Measurements from ENCODE around the gene CD59. TPM values are rescaled to one million over a fixed set of nuclear protein-coding genes. Genes with fewer than 3 reads are reported as not detected.
"Not testable (repeated sequence)": the region's sequence is repeated elsewhere in the genome, so short reads cannot be mapped to it uniquely, and the experiment has no call there.

CD59 gene
- total RNA-seq, 1 donor from 2014 or later, result 718 TPM

DNA sequence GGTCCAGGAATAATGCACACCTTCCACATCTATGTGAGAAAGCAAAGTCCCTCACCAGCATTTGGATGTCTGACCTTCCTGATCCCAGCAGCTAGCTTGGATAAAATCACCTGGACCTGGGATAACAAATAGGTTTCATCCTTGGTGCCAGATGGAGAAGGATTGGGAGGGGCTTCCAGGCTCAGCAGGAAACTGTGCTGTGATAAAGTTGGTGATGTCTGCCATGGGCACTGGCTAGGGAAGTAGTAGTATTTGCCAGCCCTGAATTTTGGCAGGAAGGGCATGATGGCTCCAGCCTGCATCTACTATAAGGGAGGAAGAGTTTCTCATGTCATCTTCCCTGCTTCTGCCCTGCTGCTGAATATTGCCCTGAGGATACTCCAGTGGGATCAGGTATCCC is 73.1 kb downstream of the CD59 start:
- TF ChIP-seq, protein P1, sequence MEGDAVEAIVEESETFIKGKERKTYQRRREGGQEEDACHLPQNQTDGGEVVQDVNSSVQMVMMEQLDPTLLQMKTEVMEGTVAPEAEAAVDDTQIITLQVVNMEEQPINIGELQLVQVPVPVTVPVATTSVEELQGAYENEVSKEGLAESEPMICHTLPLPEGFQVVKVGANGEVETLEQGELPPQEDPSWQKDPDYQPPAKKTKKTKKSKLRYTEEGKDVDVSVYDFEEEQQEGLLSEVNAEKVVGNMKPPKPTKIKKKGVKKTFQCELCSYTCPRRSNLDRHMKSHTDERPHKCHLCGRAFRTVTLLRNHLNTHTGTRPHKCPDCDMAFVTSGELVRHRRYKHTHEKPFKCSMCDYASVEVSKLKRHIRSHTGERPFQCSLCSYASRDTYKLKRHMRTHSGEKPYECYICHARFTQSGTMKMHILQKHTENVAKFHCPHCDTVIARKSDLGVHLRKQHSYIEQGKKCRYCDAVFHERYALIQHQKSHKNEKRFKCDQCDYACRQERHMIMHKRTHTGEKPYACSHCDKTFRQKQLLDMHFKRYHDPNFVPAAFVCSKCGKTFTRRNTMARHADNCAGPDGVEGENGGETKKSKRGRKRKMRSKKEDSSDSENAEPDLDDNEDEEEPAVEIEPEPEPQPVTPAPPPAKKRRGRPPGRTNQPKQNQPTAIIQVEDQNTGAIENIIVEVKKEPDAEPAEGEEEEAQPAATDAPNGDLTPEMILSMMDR (IDR thresholded peaks at IDR 0.05), result no peak
- Mint-ChIP-seq H3K4me1 (ENCODE audit: low read depth) (no peaks in the 10 kb centered on the region), H3K27me3 (ENCODE audit: low read depth) (no peaks in the 10 kb centered on the region), H3K36me3 (ENCODE audit: low read depth) (no peaks in the 10 kb centered on the region), H3K27ac (ENCODE audit: unreplicated experiment) (no peak overlapping the region), H3K9me3 (ENCODE audit: low read depth) (no peaks in the 10 kb centered on the region), H3K4me3 (ENCODE audit: unreplicated experiment) (no peak overlapping the region)
- DNase-seq (ENCODE audit: low spot score), result no peak

DNA sequence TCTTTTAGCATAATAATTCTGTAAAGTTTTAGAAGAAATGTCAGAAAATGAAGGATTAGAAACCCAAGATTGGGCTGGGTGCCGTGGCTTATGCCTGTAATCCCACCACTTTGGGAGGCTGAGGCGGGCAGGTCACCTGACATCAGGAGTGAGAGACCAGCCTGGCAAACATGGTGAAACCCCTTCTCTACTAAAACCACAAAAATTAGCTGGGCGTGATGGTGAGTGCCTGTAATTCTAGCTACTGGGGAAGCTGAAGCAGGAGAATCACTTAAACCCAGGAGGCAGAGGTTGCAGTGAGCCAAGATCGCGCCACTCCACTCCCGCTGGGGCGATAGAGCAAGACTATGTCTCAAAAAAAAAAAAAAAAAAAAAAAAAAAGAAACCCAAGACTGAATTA is 74.7 kb downstream of the CD59 start:
- not testable (repeated sequence) for DNase-seq (ENCODE audit: low spot score); H3K27ac Mint-ChIP-seq (ENCODE audit: unreplicated experiment); H3K36me3 Mint-ChIP-seq (ENCODE audit: low read depth); H3K27me3 Mint-ChIP-seq (ENCODE audit: low read depth); H3K9me3 Mint-ChIP-seq (ENCODE audit: low read depth); H3K4me3 Mint-ChIP-seq (ENCODE audit: unreplicated experiment); H3K4me1 Mint-ChIP-seq (ENCODE audit: low read depth)

DNA sequence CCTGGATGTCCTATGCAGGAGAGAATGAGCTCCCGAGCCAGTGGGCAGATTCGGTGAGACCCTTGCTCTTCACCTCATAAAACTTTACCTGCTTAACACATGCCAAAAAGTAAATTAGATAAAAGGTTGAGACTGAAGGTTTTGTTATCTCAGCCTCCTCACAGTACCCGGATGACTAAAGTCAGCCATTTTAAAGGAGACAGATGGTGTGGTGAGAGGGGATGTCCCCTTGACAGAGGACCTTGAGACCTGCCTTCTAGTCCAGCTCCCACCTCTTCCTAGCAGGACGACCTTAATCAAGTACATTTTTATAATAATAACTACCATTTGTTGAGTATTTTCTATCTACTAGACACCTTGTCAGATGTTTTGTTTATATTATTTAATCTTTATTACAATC is 75.3 kb downstream of the CD59 start:
- DNase-seq (ENCODE audit: low spot score), result no peak
- H3K27me3 Mint-ChIP-seq (ENCODE audit: low read depth), result no peaks in the 10 kb centered on the region
- no peaks in the 10 kb centered on the region for H3K9me3 Mint-ChIP-seq (ENCODE audit: low read depth)
- no peaks in the 10 kb centered on the region for H3K4me1 Mint-ChIP-seq (ENCODE audit: low read depth)
- no peak overlapping the region for H3K4me3 Mint-ChIP-seq (ENCODE audit: unreplicated experiment)
- H3K36me3 Mint-ChIP-seq (ENCODE audit: low read depth), result no peaks in the 10 kb centered on the region
- TF ChIP-seq, protein P1 (IDR thresholded peaks at IDR 0.05), result no peak
- no peak overlapping the region for H3K27ac Mint-ChIP-seq (ENCODE audit: unreplicated experiment)

DNA sequence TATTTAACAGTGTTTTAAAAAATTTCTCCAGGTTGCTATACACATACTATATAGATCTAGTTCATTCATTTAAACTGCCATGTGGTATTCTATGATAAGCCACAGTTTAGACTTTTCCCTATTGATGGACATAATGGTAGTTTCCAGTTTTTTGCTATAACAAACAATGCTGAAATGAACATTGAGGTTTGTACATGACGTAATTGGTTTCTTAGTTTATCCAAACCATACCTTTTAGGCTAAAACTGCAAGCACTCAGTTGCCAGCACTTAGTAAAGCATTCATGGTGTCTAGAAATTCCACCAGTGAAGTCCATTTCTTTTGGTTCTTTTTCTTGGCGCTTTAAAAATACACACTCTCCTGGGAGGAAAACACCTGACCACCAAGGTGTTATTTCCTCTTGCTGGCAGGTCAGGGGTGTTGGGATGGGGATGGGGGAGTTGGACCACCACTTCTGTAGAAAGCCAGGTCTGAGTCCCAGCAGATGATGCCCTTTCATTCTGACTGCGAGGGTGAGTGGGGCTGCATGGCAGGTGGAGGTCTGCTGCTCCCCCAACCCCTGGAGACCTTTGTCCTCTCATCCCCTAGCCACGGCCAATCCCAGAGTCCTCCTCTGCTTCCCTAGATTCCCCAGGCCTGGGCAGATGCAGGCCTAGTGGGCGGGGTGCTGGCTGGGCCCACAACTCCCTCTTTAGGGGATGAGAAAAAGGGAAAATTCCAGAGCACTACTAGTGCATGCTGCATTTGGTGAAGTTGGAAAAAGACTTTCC is 76.7 kb downstream of the CD59 start:
- Mint-ChIP-seq H3K27me3 (ENCODE audit: low read depth) (no peaks in the 10 kb centered on the region), H3K27ac (ENCODE audit: unreplicated experiment) (no peak overlapping the region), H3K4me3 (ENCODE audit: unreplicated experiment) (no peak overlapping the region), H3K36me3 (ENCODE audit: low read depth) (no peaks in the 10 kb centered on the region), H3K4me1 (ENCODE audit: low read depth) (no peaks in the 10 kb centered on the region), H3K9me3 (ENCODE audit: low read depth) (no peaks in the 10 kb centered on the region)
- no peak for DNase-seq (ENCODE audit: low spot score)
- TF ChIP-seq, protein P1 (IDR thresholded peaks at IDR 0.05), result no peak

DNA sequence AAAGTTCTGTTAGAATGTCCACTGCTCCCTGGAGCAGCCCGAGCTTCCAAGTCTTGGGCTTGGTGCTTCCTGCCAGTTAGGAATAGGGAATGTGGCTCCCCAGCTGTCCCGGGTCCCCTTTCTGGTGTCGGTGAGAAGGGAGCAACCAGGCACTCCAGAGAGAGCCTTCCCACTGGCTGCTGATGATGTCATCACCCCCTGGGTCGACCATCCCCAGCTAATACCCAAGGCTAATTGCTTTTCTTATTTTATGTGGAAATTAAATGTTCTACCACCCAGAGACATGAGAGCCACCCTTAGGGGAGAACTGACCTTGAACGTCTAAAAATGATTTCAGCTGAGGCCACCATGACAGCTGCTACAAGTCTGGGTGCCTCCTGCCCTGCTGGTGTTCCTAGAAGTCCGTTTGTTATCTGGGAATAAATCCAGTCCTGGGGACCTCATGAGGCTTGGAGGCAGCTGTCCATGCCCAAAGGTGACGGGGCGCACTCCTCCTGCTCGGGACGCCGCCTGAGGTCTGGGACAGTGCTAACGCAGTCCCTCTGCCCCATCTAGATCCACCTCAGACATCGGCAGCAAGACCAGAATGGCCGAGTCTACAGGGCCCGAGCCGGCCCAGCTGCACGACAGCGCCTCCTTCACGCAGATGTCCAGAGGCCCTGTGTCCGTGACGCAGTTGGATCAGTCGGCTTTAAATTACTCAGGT is 77.9 kb downstream of the CD59 start:
- TF ChIP-seq, protein P1 (IDR thresholded peaks at IDR 0.05), result no peak
- no peaks in the 10 kb centered on the region for H3K27me3 Mint-ChIP-seq (ENCODE audit: low read depth)
- peaks cover 2% of the 10 kb centered on the region for H3K36me3 Mint-ChIP-seq (ENCODE audit: low read depth)
- no peaks in the 10 kb centered on the region for H3K9me3 Mint-ChIP-seq (ENCODE audit: low read depth)
- H3K4me3 Mint-ChIP-seq (ENCODE audit: unreplicated experiment), result no peak overlapping the region
- no peak for DNase-seq (ENCODE audit: low spot score)
- no peaks in the 10 kb centered on the region for H3K4me1 Mint-ChIP-seq (ENCODE audit: low read depth)
- no peak overlapping the region for H3K27ac Mint-ChIP-seq (ENCODE audit: unreplicated experiment)
